ENCODE measurements around the gene PTPRN2. TPM values are rescaled to one million over a fixed set of nuclear protein-coding genes. Genes with fewer than 3 reads are reported as not detected.

Gene PTPRN2
- polyA plus RNA-seq, 1 of the 3 experiments (the other 2 are of a cell fraction) = 4.0 TPM

- Histone ChIP-seq H3K4me1 (ENCODE audit: control insufficient read depth in 1 of 2, insufficient read depth in 2 of 2, low read depth in 1 of 2, low read length in 1 of 2) (peaks cover 0 to 17% of the 10 kb centered on the region in 2 experiments; a peak in 1 of 4 replicates), H3K9me2 (no peaks in the 10 kb centered on the region), H3K27me3 (ENCODE audit: insufficient read depth) (no peaks in the 10 kb centered on the region), H3K79me2 (ENCODE audit: insufficient read depth) (no peaks in the 10 kb centered on the region), H3K4me3 (ENCODE audit: low read depth in 2 of 2, low read length in 1 of 2) (no peak overlapping the region), H3K9me3 (no peaks in the 10 kb centered on the region), H3K27ac (ENCODE audit: low read depth in 2 of 2, low read length in 1 of 2) (no peak overlapping the region), H4K20me1 (ENCODE audit: insufficient read depth) (no peaks in the 10 kb centered on the region), H2AFZ (ENCODE audit: low read depth) (no peak overlapping the region), H3K9ac (no peak overlapping the region), H3K4me2 (no peak overlapping the region), H3F3A (replicated peaks; ENCODE audit: insufficient read depth) (no peaks in the 10 kb centered on the region), H3K36me3 (replicated peaks in 1 of 2; ENCODE audit: control insufficient read depth in 1 of 2, insufficient read depth in 2 of 2, low read length in 1 of 2) (no peaks in the 10 kb centered on the region)
- DNase-seq = peak; percentile 56
- TF ChIP-seq CHD2 (IDR thresholded peaks at IDR 0.05; ENCODE audit: low read length, partially characterized antibody) (no peak), EP300 (IDR thresholded peaks at IDR 0.05; ENCODE audit: borderline replicate concordance in 1 of 2, low read depth in 1 of 2, low read length in 1 of 2) (no peak), EZH2phosphoT487 (IDR thresholded peaks at IDR 0.05; ENCODE audit: borderline replicate concordance, low read depth) (no peak), PBX3 (IDR thresholded peaks at IDR 0.05) (no peak), FOSL2 (IDR thresholded peaks at IDR 0.05; ENCODE audit: borderline replicate concordance, low read depth) (no peak), FOXM1 (IDR thresholded peaks at IDR 0.05; ENCODE audit: low read depth) (no peak), POLR2AphosphoS5 (IDR thresholded peaks at IDR 0.05; ENCODE audit: low read depth, low read length) (no peak), RCOR1 (IDR thresholded peaks at IDR 0.05; ENCODE audit: low read length) (no peak), NRF1 (IDR thresholded peaks at IDR 0.05; ENCODE audit: low read depth, low read length) (no peak), TEAD4 (IDR thresholded peaks at IDR 0.05; ENCODE audit: borderline replicate concordance, insufficient read depth) (no peak)
- TF ChIP-seq, protein P1, sequence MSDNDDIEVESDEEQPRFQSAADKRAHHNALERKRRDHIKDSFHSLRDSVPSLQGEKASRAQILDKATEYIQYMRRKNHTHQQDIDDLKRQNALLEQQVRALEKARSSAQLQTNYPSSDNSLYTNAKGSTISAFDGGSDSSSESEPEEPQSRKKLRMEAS (IDR thresholded peaks at IDR 0.05; ENCODE audit: low read depth) = no peak
- TF ChIP-seq, protein P2, sequence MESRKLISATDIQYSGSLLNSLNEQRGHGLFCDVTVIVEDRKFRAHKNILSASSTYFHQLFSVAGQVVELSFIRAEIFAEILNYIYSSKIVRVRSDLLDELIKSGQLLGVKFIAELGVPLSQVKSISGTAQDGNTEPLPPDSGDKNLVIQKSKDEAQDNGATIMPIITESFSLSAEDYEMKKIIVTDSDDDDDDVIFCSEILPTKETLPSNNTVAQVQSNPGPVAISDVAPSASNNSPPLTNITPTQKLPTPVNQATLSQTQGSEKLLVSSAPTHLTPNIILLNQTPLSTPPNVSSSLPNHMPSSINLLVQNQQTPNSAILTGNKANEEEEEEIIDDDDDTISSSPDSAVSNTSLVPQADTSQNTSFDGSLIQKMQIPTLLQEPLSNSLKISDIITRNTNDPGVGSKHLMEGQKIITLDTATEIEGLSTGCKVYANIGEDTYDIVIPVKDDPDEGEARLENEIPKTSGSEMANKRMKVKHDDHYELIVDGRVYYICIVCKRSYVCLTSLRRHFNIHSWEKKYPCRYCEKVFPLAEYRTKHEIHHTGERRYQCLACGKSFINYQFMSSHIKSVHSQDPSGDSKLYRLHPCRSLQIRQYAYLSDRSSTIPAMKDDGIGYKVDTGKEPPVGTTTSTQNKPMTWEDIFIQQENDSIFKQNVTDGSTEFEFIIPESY (IDR thresholded peaks at IDR 0.05; ENCODE audit: borderline replicate concordance, low read depth) = no peak
- POLR2A ChIA-PET = no interaction called here
- whole genome bisulfite sequencing (ENCODE audit: low lambda C conversion rate) = 41% methylated on average over 26 of the region's 31 CpGs
- CTCF ChIA-PET = interaction anchor here (0.6 to 0.7 kb wide), 2 partner anchors 20 to 584 kb away, joined by 3 read pairs; no protein-coding TSS in a partner anchor
These were observed 571.2 kb downstream of the PTPRN2 start for GRCh38 chr7:158016180-158017097.
